HCT116 (cell line): ENCODE results near the gene MIPEP. TPM values are rescaled to one million over a fixed set of nuclear protein-coding genes. Genes with fewer than 3 reads are reported as not detected.

Source experiments
- ATAC-seq: fragments of 200-7000 bp; cut with Tn5 transposase; 2 replicates; pipeline ENCODE4 v1.9.1; 2020; ENCODE audit warnings: mild to moderate bottlenecking, moderate library complexity
- BruUV-seq: library from RNA; stranded (reverse); fragments of 400-500 nt; replicated peaks from 2 replicates; lab custom pipeline; 2021; lab: Mats Ljungman, UMichigan
- CTCF ChIA-PET: fragments of 300-600 bp; sonication (Branson Sonifier 250); formaldehyde crosslinking; loops from one replicate; lab custom pipeline; 2021; ENCODE audit warnings: antibody characterized with exemption; lab: Charles Lee
- POLR2A ChIA-PET: fragments of 300-600, 350-600 bp; sonication (Branson Sonifier 250); formaldehyde crosslinking; loops from one replicate; lab custom pipeline; 2021; ENCODE audit warnings: antibody characterized with exemption; lab: Charles Lee
- RAD21 ChIA-PET, 2 experiments: fragments of 300-600 bp; sonication (Branson Sonifier 250); formaldehyde crosslinking; loops; one replicate each; lab custom pipeline; 2023; ENCODE audit warnings: low total read pairs in 2 of 2; ENCODE audit not compliant: uncharacterized antibody in 2 of 2, unreplicated experiment in 2 of 2, low non-redundant PET in 1 of 2; lab: Charles Lee
- DNase-seq: peaks from one replicate; pipeline ENCODE4 v3.0.0-alpha.2; 2010; ENCODE audit warnings: low read depth, low spot score
- H2AFZ ChIP-seq: fragments of 200-600 bp; shearing (Covaris generic), sonication (generic); 2 replicates; pipeline ENCODE4 v1.6.1; 2017; ENCODE audit warnings: low read depth, mixed run types, mixed read lengths, antibody characterized with exemption, low read length; ENCODE audit not compliant: poor library complexity, severe bottlenecking
- H3K27ac ChIP-seq: 2 replicates; pipeline ENCODE4 v1.5.1; 2012; ENCODE audit warnings: low read depth, low read length
- H3K27me3 ChIP-seq: fragments of 200-600 bp; sonication (generic); 2 replicates; pipeline ENCODE4 v1.6.1; 2016; ENCODE audit warnings: mixed run types, low read length, mixed read lengths; ENCODE audit not compliant: insufficient read depth
- H3K36me3 ChIP-seq, 2 experiments: fragments of 200-500 bp in 1 of 2; fragments of 200-600 bp in 1 of 2; sonication (Bioruptor generic) in 1 of 2; sonication (generic) in 1 of 2; 2 replicates each; pipeline versions ENCODE4 v1.5.1 to v1.6.1; 2014 to 2016; ENCODE audit warnings: low read length in 2 of 2, inconsistent platforms in 1 of 2, mixed read lengths in 1 of 2, mixed run types in 1 of 2; ENCODE audit not compliant: insufficient read depth in 2 of 2, control insufficient read depth in 1 of 2
- H3K4me1 ChIP-seq, 2 experiments: fragments of 200-600 bp in 1 of 2; sonication (generic) in 1 of 2; 2 replicates each; pipeline versions ENCODE4 v1.5.1 to v1.6.1; 2012 to 2017; ENCODE audit warnings: low read length in 2 of 2, inconsistent platforms in 1 of 2, mild to moderate bottlenecking in 1 of 2, mixed read lengths in 1 of 2, mixed run types in 1 of 2, moderate library complexity in 1 of 2; ENCODE audit not compliant: insufficient read depth in 2 of 2, control insufficient read depth in 1 of 2
- H3K4me2 ChIP-seq: fragments of 200-600 bp; sonication (generic); 2 replicates; pipeline ENCODE4 v1.6.1; 2017; ENCODE audit warnings: mixed run types, low read length, mixed read lengths
- H3K4me3 ChIP-seq, 2 experiments: fragments of 200-600 bp in 1 of 2; sonication (generic) in 1 of 2; replicated peaks in 1 of 2; 2 replicates each; pipeline ENCODE4 v1.5.1; 2011 to 2016; ENCODE audit warnings: low read length in 2 of 2, control low read depth in 1 of 2, low read depth in 1 of 2, mild to moderate bottlenecking in 1 of 2, mixed read lengths in 1 of 2, mixed run types in 1 of 2
- H3K79me2 ChIP-seq: fragments of 200-600 bp; sonication (generic); 2 replicates; pipeline ENCODE4 v1.6.1; 2017; ENCODE audit warnings: mild to moderate bottlenecking, mixed run types, low read length, moderate library complexity, mixed read lengths; ENCODE audit not compliant: insufficient read depth
- H3K9ac ChIP-seq: fragments of 200-600 bp; sonication (generic); 2 replicates; pipeline ENCODE4 v1.6.1; 2016; ENCODE audit warnings: low read length, mixed read lengths
- H3K9me2 ChIP-seq: fragments of 200-600 bp; sonication (generic), shearing (Covaris generic); 2 replicates; pipeline ENCODE4 v1.6.1; 2017; ENCODE audit warnings: mixed run types, mild to moderate bottlenecking, moderate library complexity; ENCODE audit not compliant: insufficient read depth
- H3K9me3 ChIP-seq, 2 experiments: fragments of 200-500 bp in 1 of 2; fragments of 200-600 bp in 1 of 2; sonication (Bioruptor generic) in 1 of 2; sonication (generic) in 1 of 2; 2 replicates each; pipeline ENCODE4 v1.6.1; 2014 to 2017; ENCODE audit warnings: low read length in 2 of 2, mixed read lengths in 2 of 2, inconsistent platforms in 1 of 2, low read depth in 1 of 2, mild to moderate bottlenecking in 1 of 2, mixed run types in 1 of 2, moderate library complexity in 1 of 2; ENCODE audit not compliant: control insufficient read depth in 1 of 2, insufficient read depth in 1 of 2
- H4K20me1 ChIP-seq: fragments of 200-600 bp; sonication (generic), shearing (Covaris generic); 2 replicates; pipeline ENCODE4 v1.6.1; 2017; ENCODE audit warnings: mixed run types, mild to moderate bottlenecking, moderate library complexity; ENCODE audit not compliant: insufficient read depth
- ATF3 ChIP-seq: IDR thresholded peaks from 2 replicates; pipeline ENCODE4 v1.6.1; 2012
- CBX3 ChIP-seq: IDR thresholded peaks from 2 replicates; pipeline ENCODE4 v1.6.1; 2012; ENCODE audit warnings: low read depth
- CEBPB ChIP-seq: IDR thresholded peaks from 2 replicates; pipeline ENCODE4 v1.6.1; 2012; ENCODE audit warnings: low read depth
- CTCF ChIP-seq, 3 experiments: fragments of 200-600 bp in 1 of 3; sonication (generic) in 1 of 3; IDR thresholded peaks in 2 of 3; conservative IDR thresholded peaks in 1 of 3; 2 replicates each; pipeline ENCODE4 v1.5.1; 2012 to 2017; ENCODE audit warnings: low read depth in 2 of 3, low read length in 2 of 3, antibody characterized with exemption in 1 of 3, borderline replicate concordance in 1 of 3, control low read depth in 1 of 3, mild to moderate bottlenecking in 1 of 3, mixed read lengths in 1 of 3, mixed run types in 1 of 3, moderate library complexity in 1 of 3; ENCODE audit not compliant: insufficient read depth in 1 of 3
- EGR1 ChIP-seq: IDR thresholded peaks from 2 replicates; pipeline ENCODE4 v1.6.1; 2012; ENCODE audit warnings: low read depth
- ELF1 ChIP-seq: IDR thresholded peaks from 2 replicates; pipeline ENCODE4 v1.6.1; 2012; ENCODE audit warnings: low read depth, borderline replicate concordance
- EZH2 ChIP-seq: fragments of 200-600 bp; sonication (generic); IDR thresholded peaks from 2 replicates; pipeline ENCODE4 v1.6.1; 2017; ENCODE audit warnings: antibody characterized with exemption, mixed run types
- EZH2phosphoT487 ChIP-seq: fragments of 200-600 bp; IDR thresholded peaks from 2 replicates; pipeline ENCODE4 v1.6.1; 2018; ENCODE audit warnings: antibody characterized with exemption, borderline replicate concordance
- FOSL1 ChIP-seq: IDR thresholded peaks from 2 replicates; pipeline ENCODE4 v1.6.1; 2012; ENCODE audit warnings: low read depth
- JUND ChIP-seq: IDR thresholded peaks from 2 replicates; pipeline ENCODE4 v1.6.1; 2012
- MAX ChIP-seq: IDR thresholded peaks from 2 replicates; pipeline ENCODE4 v1.6.1; 2012
- POLR2A ChIP-seq: IDR thresholded peaks from 2 replicates; pipeline ENCODE4 v1.7.0; 2011; ENCODE audit warnings: borderline replicate concordance; ENCODE audit not compliant: insufficient read depth, insufficient read length; ENCODE audit errors: extremely low read depth
- RAD21 ChIP-seq: IDR thresholded peaks from 2 replicates; pipeline ENCODE4 v1.6.1; 2012; ENCODE audit warnings: low read depth, mild to moderate bottlenecking
- SIN3A ChIP-seq: IDR thresholded peaks from 2 replicates; pipeline ENCODE4 v1.6.1; 2012; ENCODE audit warnings: low read depth
- SRF ChIP-seq: IDR thresholded peaks from 2 replicates; pipeline ENCODE4 v1.6.1; 2012; ENCODE audit warnings: low read depth
- TCF7L2 ChIP-seq: IDR thresholded peaks from 2 replicates; pipeline ENCODE4 v1.7.0; 2011; ENCODE audit warnings: borderline replicate concordance, inconsistent platforms; ENCODE audit not compliant: insufficient read depth, insufficient read length; ENCODE audit errors: extremely low read depth
- YY1 ChIP-seq: IDR thresholded peaks from 2 replicates; pipeline ENCODE4 v1.6.1; 2011; ENCODE audit warnings: low read length, low read depth, moderate library complexity, mild to moderate bottlenecking; ENCODE audit not compliant: insufficient replicate concordance; ENCODE audit errors: extremely low read depth
- ZFX ChIP-seq: fragments of 450-650 bp; IDR thresholded peaks from 2 replicates; pipeline ENCODE4 v1.6.1; 2017
- intact Hi-C: fragments of 100-400 bp; cut with micrococcal nuclease; formaldehyde crosslinking; loops from 2 replicates; pipeline ENCODE4 v1.10.0; 2022
- total RNA-seq: library from RNA; stranded (reverse); gene quantifications from one replicate; pipeline ENCODE4 v1.2.1, GENCODE V29; 2021; ENCODE audit not compliant: unreplicated experiment

MIPEP gene
- total RNA-seq, 1 experiment from 2014 or later, result 33.3 TPM

GRCh38 chr13:23707674-23708073 lies 181.5 kb downstream of the MIPEP start:
- Histone ChIP-seq H3K9me2 (no peaks in the 10 kb centered on the region), H3K9ac (no peak overlapping the region), H3K27me3 (no peaks in the 10 kb centered on the region), H3K79me2 (no peaks in the 10 kb centered on the region), H2AFZ (no peak overlapping the region), H4K20me1 (no peaks in the 10 kb centered on the region), H3K4me2 (no peak overlapping the region), H3K9me3 (no peaks in the 10 kb centered on the region), H3K36me3 (no peaks in the 10 kb centered on the region), H3K4me1 (no peaks in the 10 kb centered on the region), H3K27ac (no peak overlapping the region), H3K4me3 (no peak overlapping the region)
- peak; percentile 24 for DNase-seq
- ChIA-PET POLR2A (no interaction called here), RAD21 (no interaction called here), CTCF (interaction anchor here (0.6 to 1.5 kb wide), 6 partner anchors 15 to 242 kb away, joined by 3 to 5 read pairs (median 3); no protein-coding TSS in a partner anchor)
- ATAC-seq, result no peak; the same call in 1 of the 2 replicates
- TF ChIP-seq CTCF (IDR thresholded peaks at IDR 0.05 in 2 of 3, conservative IDR thresholded peaks at IDR 0.05 in 1 of 3; ENCODE audit: borderline replicate concordance in 1 of 3, insufficient read depth in 1 of 3, low read depth in 2 of 3, low read length in 2 of 3), result peak; percentile 15 to 39 (median 19); a peak in 3 of 6 replicates
- peak; percentile 41 for TF ChIP-seq RAD21
- no peak for TF ChIP-seq CBX3
- TF ChIP-seq FOSL1, result no peak
- no TSS peak for BruUV-seq
- intact Hi-C loops, result loop anchor here (2.0 to 5.0 kb wide), 2 partner anchors 195 to 241 kb away; no protein-coding TSS in a partner anchor

- Histone ChIP-seq H2AFZ (no peak overlapping the region), H3K9me2 (no peaks in the 10 kb centered on the region), H3K4me3 (no peak overlapping the region), H3K36me3 (no peaks in the 10 kb centered on the region), H3K27ac (no peak overlapping the region), H3K4me1 (no peaks in the 10 kb centered on the region), H4K20me1 (no peaks in the 10 kb centered on the region), H3K27me3 (no peaks in the 10 kb centered on the region), H3K9me3 (no peaks in the 10 kb centered on the region), H3K9ac (no peak overlapping the region), H3K4me2 (no peak overlapping the region), H3K79me2 (no peaks in the 10 kb centered on the region)
- intact Hi-C loops, result loop anchor here (5.0 kb wide), 1 partner anchor 193 kb away; no protein-coding TSS in a partner anchor
- POLR2A ChIA-PET, result no interaction called here
- CTCF ChIA-PET, result interaction anchor here (0.7 kb wide), 1 partner anchor 1704 kb away, joined by 3 read pairs; no protein-coding TSS in a partner anchor
- no peak for DNase-seq
- ATAC-seq, result no peak
- RAD21 ChIA-PET, result no interaction called here
- BruUV-seq, result no TSS peak
- TF ChIP-seq TCF7L2, result no peak
- TF ChIP-seq JUND, result no peak
- no peak for TF ChIP-seq MAX
- no peak for TF ChIP-seq SIN3A
- no peak for TF ChIP-seq CEBPB
- no peak for TF ChIP-seq POLR2A
- TF ChIP-seq RAD21, result no peak
- TF ChIP-seq ZFX, result no peak
- TF ChIP-seq YY1, result no peak
- no peak for TF ChIP-seq ATF3
- no peak for TF ChIP-seq EZH2
- TF ChIP-seq FOSL1, result no peak
- no peak for TF ChIP-seq ELF1
- no peak for TF ChIP-seq EZH2phosphoT487
- no peak for TF ChIP-seq SRF
- no peak for TF ChIP-seq CBX3
- TF ChIP-seq EGR1, result no peak
Measured at GRCh38 chr13:23705583-23705982, 183.6 kb downstream of the MIPEP start.
